GM23338 (cell line): ENCODE data around the gene KRTAP10-10. TPM values are rescaled to one million over a fixed set of nuclear protein-coding genes. Genes with fewer than 3 reads are reported as not detected.

Experiments
- ATAC-seq: fragments of 200-7000 bp; cut with Tn5 transposase; 3 replicates; pipeline ENCODE4 v1.9.1; 2020
- DNase-seq: peaks from one replicate; pipeline ENCODE4 v3.0.0-alpha.2; 2015; ENCODE audit warnings: low spot score
- H2AFZ ChIP-seq: fragments of 200-600 bp; sonication (generic); 2 replicates; pipeline ENCODE4 v1.8.0; 2016; ENCODE audit warnings: antibody characterized with exemption, mild to moderate bottlenecking, moderate library complexity
- H3F3A ChIP-seq: fragments of 200-600 bp; sonication (generic); replicated peaks from 2 replicates; pipeline ENCODE4 v1.8.0; 2017; ENCODE audit warnings: antibody characterized with exemption, mixed run types, low read depth
- H3K27ac ChIP-seq: fragments of 200-600 bp; sonication (generic); 2 replicates; pipeline ENCODE4 v1.6.1; 2016; ENCODE audit warnings: low read depth
- H3K27me3 ChIP-seq: fragments of 200-600 bp; sonication (generic); 2 replicates; pipeline ENCODE4 v1.8.0; 2016; ENCODE audit warnings: mild to moderate bottlenecking, mixed run types, moderate library complexity; ENCODE audit not compliant: insufficient read depth
- H3K36me3 ChIP-seq: fragments of 200-600 bp; sonication (generic); 2 replicates; pipeline ENCODE4 v1.8.0; 2016; ENCODE audit warnings: mild to moderate bottlenecking; ENCODE audit not compliant: insufficient read depth
- H3K4me1 ChIP-seq: fragments of 200-600 bp; sonication (generic); 2 replicates; pipeline ENCODE4 v1.8.0; 2016; ENCODE audit warnings: mild to moderate bottlenecking, moderate library complexity; ENCODE audit not compliant: insufficient read depth
- H3K4me2 ChIP-seq: fragments of 200-600 bp; sonication (generic); 2 replicates; pipeline ENCODE4 v1.7.1; 2017; ENCODE audit warnings: mixed run types
- H3K4me3 ChIP-seq: fragments of 200-600 bp; sonication (generic); 2 replicates; pipeline ENCODE4 v1.6.1; 2016; ENCODE audit warnings: mixed run types
- H3K79me2 ChIP-seq: fragments of 200-600 bp; sonication (generic); replicated peaks from 2 replicates; pipeline ENCODE4 v1.8.0; 2017; ENCODE audit warnings: mild to moderate bottlenecking; ENCODE audit not compliant: insufficient read depth
- H3K9me2 ChIP-seq: fragments of 200-600 bp; sonication (generic); 2 replicates; pipeline ENCODE4 v1.8.0; 2017; ENCODE audit not compliant: insufficient read depth
- H4K20me1 ChIP-seq: fragments of 200-600 bp; sonication (generic); replicated peaks from 2 replicates; pipeline ENCODE4 v1.8.0; 2017; ENCODE audit warnings: mild to moderate bottlenecking; ENCODE audit not compliant: insufficient read depth
- H3K27ac Mint-ChIP-seq: 2 replicates; pipeline ENCODE4 v1.8.0; 2020; ENCODE audit warnings: inconsistent platforms, mild to moderate bottlenecking, moderate library complexity, mixed read lengths
- H3K27me3 Mint-ChIP-seq: 3 replicates; pipeline ENCODE4 v1.8.0; 2022; ENCODE audit warnings: low read depth, mild to moderate bottlenecking, moderate library complexity, mixed read lengths, inconsistent platforms; ENCODE audit not compliant: insufficient read depth, poor library complexity
- H3K36me3 Mint-ChIP-seq: 3 replicates; pipeline ENCODE4 v1.8.0; 2021; ENCODE audit warnings: low read depth, mild to moderate bottlenecking, inconsistent platforms, moderate library complexity, mixed read lengths
- H3K4me1 Mint-ChIP-seq: 3 replicates; pipeline ENCODE4 v1.8.0; 2020; ENCODE audit warnings: mild to moderate bottlenecking, inconsistent platforms, mixed read lengths
- H3K4me3 Mint-ChIP-seq: 3 replicates; pipeline ENCODE4 v1.8.0; 2021; ENCODE audit warnings: moderate library complexity, mild to moderate bottlenecking, inconsistent platforms, mixed read lengths
- H3K9me3 Mint-ChIP-seq: 3 replicates; pipeline ENCODE4 v1.8.0; 2020; ENCODE audit warnings: moderate library complexity, mild to moderate bottlenecking, inconsistent platforms, mixed read lengths
- CREB1 ChIP-seq: fragments of 250-450 bp; sonication (Bioruptor Pico); IDR thresholded peaks from 2 replicates; pipeline ENCODE4 v1.5.0; 2020; ENCODE audit warnings: low read depth, mild to moderate bottlenecking, moderate library complexity
- EZH2phosphoT487 ChIP-seq: fragments of 200-600 bp; sonication (generic); IDR thresholded peaks from one replicate; pipeline ENCODE4 v1.8.1; 2018; ENCODE audit warnings: antibody characterized with exemption; ENCODE audit not compliant: unreplicated experiment
- JUNB ChIP-seq: IDR thresholded peaks from one replicate; pipeline ENCODE4 v1.6.1; 2016; ENCODE audit warnings: antibody characterized with exemption; ENCODE audit not compliant: unreplicated experiment
- NANOG ChIP-seq: IDR thresholded peaks from 2 replicates; pipeline ENCODE4 v1.6.1; 2016; ENCODE audit warnings: antibody characterized with exemption, borderline replicate concordance
- POLR2AphosphoS5 ChIP-seq: IDR thresholded peaks from 2 replicates; pipeline ENCODE4 v1.6.1; 2016; ENCODE audit warnings: antibody characterized with exemption, low read depth
- STAT1 ChIP-seq: IDR thresholded peaks from one replicate; pipeline ENCODE4 v1.6.1; 2016; ENCODE audit warnings: antibody characterized with exemption; ENCODE audit not compliant: unreplicated experiment
- ZNF114 ChIP-seq: fragments of 250-450 bp; sonication (Bioruptor Pico); IDR thresholded peaks from 2 replicates; pipeline ENCODE4 v1.5.0; 2020; ENCODE audit warnings: mild to moderate bottlenecking, moderate library complexity
- ZNF331 ChIP-seq: fragments of 250-450 bp; sonication (Bioruptor Pico); IDR thresholded peaks from 2 replicates; pipeline ENCODE4 v1.5.0; 2020; ENCODE audit warnings: low read depth, mild to moderate bottlenecking, moderate library complexity
- polyA plus RNA-seq: library from polyadenylated mRNA; unstranded; fragments of >200 nt; fragmentation: Nextera tagmentation; extraction: Ambion mirVana; gene quantifications from 2 replicates; pipeline ENCODE4 v1.2.1, GENCODE V29; 2016
- total RNA-seq: library from RNA; depleted of rRNA; stranded (reverse); fragments of >200 nt; shearing (Covaris generic); gene quantifications from 2 replicates; pipeline ENCODE4 v1.2.3, GENCODE V29; 2014
- TF ChIP-seq, protein P1 (sequence below): fragments of 250-450 bp; sonication (Bioruptor Pico); IDR thresholded peaks from 2 replicates; pipeline ENCODE4 v1.5.0; 2020; ENCODE audit warnings: mild to moderate bottlenecking, moderate library complexity
- TF ChIP-seq, protein P2 (sequence below): IDR thresholded peaks from one replicate; pipeline ENCODE4 v1.6.1; 2018; ENCODE audit warnings: antibody characterized with exemption; ENCODE audit not compliant: unreplicated experiment

Gene KRTAP10-10
- total and polyA plus RNA-seq, 2 experiments from 2014 or later, result not detected

DNA sequence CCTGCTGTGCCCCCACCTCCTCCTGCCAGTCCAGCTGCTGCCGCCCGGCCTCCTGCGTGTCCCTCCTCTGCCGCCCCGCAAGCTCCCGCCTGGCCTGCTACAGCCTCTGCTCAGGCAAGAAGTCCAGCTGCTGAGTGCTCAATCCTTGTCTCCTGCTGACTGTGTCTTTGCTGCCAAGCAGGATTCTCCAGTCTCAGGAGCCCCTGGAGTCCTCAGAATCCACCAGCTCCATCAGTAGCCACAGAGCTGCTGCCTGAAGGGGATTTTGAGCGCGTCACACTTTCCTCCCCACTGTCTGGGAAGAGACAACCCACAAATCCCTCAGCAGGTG is 10.0 kb downstream of the KRTAP10-10 start:
- Mint-ChIP-seq H3K9me3 (peaks cover 16% of the 10 kb centered on the region), H3K4me3 (no peak overlapping the region), H3K27ac (no peak overlapping the region), H3K4me1 (peaks cover 10% of the 10 kb centered on the region), H3K27me3 (peaks cover 9% of the 10 kb centered on the region), H3K36me3 (peaks cover 8% of the 10 kb centered on the region; the same call in 1 of the 3 replicates)
- H3K4me3 ChIP-seq, result no peak overlapping the region
- H3K36me3 ChIP-seq, result no peaks in the 10 kb centered on the region
- no peaks in the 10 kb centered on the region for H3K9me2 ChIP-seq
- DNase-seq, result no peak
- ATAC-seq, result peak; percentile 42
- no peak overlapping the region for H3K4me2 ChIP-seq
- no peak overlapping the region for H3K27ac ChIP-seq
- no peaks in the 10 kb centered on the region for H3K27me3 ChIP-seq
- no peaks in the 10 kb centered on the region for H3K79me2 ChIP-seq
- no peaks in the 10 kb centered on the region for H4K20me1 ChIP-seq
- H2AFZ ChIP-seq, result no peak overlapping the region
- no peaks in the 10 kb centered on the region for H3K4me1 ChIP-seq
- no peaks in the 10 kb centered on the region for H3F3A ChIP-seq
- TF ChIP-seq EZH2phosphoT487 (no peak), JUNB (no peak), POLR2AphosphoS5 (no peak), STAT1 (no peak), ZNF114 (no peak), ZNF331 (CRISPR knock-in tag) (no peak), CREB1 (no peak), NANOG (no peak)
- TF ChIP-seq, protein P1, sequence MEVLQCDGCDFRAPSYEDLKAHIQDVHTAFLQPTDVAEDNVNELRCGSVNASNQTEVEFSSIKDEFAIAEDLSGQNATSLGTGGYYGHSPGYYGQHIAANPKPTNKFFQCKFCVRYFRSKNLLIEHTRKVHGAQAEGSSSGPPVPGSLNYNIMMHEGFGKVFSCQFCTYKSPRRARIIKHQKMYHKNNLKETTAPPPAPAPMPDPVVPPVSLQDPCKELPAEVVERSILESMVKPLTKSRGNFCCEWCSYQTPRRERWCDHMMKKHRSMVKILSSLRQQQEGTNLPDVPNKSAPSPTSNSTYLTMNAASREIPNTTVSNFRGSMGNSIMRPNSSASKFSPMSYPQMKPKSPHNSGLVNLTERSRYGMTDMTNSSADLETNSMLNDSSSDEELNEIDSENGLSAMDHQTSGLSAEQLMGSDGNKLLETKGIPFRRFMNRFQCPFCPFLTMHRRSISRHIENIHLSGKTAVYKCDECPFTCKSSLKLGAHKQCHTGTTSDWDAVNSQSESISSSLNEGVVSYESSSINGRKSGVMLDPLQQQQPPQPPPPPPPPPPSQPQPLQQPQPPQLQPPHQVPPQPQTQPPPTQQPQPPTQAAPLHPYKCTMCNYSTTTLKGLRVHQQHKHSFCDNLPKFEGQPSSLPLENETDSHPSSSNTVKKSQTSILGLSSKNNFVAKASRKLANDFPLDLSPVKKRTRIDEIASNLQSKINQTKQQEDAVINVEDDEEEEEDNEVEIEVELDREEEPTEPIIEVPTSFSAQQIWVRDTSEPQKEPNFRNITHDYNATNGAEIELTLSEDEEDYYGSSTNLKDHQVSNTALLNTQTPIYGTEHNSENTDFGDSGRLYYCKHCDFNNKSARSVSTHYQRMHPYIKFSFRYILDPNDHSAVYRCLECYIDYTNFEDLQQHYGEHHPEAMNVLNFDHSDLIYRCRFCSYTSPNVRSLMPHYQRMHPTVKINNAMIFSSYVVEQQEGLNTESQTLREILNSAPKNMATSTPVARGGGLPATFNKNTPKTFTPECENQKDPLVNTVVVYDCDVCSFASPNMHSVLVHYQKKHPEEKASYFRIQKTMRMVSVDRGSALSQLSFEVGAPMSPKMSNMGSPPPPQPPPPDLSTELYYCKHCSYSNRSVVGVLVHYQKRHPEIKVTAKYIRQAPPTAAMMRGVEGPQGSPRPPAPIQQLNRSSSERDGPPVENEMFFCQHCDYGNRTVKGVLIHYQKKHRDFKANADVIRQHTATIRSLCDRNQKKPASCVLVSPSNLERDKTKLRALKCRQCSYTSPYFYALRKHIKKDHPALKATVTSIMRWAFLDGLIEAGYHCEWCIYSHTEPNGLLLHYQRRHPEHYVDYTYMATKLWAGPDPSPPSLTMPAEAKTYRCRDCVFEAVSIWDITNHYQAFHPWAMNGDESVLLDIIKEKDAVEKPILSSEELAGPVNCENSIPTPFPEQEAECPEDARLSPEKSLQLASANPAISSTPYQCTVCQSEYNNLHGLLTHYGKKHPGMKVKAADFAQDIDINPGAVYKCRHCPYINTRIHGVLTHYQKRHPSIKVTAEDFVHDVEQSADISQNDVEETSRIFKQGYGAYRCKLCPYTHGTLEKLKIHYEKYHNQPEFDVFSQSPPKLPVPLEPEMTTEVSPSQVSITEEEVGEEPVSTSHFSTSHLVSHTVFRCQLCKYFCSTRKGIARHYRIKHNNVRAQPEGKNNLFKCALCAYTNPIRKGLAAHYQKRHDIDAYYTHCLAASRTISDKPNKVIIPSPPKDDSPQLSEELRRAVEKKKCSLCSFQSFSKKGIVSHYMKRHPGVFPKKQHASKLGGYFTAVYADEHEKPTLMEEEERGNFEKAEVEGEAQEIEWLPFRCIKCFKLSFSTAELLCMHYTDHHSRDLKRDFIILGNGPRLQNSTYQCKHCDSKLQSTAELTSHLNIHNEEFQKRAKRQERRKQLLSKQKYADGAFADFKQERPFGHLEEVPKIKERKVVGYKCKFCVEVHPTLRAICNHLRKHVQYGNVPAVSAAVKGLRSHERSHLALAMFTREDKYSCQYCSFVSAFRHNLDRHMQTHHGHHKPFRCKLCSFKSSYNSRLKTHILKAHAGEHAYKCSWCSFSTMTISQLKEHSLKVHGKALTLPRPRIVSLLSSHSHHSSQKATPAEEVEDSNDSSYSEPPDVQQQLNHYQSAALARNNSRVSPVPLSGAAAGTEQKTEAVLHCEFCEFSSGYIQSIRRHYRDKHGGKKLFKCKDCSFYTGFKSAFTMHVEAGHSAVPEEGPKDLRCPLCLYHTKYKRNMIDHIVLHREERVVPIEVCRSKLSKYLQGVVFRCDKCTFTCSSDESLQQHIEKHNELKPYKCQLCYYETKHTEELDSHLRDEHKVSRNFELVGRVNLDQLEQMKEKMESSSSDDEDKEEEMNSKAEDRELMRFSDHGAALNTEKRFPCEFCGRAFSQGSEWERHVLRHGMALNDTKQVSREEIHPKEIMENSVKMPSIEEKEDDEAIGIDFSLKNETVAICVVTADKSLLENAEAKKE (CRISPR knock-in tag), result no peak
- TF ChIP-seq, protein P2, sequence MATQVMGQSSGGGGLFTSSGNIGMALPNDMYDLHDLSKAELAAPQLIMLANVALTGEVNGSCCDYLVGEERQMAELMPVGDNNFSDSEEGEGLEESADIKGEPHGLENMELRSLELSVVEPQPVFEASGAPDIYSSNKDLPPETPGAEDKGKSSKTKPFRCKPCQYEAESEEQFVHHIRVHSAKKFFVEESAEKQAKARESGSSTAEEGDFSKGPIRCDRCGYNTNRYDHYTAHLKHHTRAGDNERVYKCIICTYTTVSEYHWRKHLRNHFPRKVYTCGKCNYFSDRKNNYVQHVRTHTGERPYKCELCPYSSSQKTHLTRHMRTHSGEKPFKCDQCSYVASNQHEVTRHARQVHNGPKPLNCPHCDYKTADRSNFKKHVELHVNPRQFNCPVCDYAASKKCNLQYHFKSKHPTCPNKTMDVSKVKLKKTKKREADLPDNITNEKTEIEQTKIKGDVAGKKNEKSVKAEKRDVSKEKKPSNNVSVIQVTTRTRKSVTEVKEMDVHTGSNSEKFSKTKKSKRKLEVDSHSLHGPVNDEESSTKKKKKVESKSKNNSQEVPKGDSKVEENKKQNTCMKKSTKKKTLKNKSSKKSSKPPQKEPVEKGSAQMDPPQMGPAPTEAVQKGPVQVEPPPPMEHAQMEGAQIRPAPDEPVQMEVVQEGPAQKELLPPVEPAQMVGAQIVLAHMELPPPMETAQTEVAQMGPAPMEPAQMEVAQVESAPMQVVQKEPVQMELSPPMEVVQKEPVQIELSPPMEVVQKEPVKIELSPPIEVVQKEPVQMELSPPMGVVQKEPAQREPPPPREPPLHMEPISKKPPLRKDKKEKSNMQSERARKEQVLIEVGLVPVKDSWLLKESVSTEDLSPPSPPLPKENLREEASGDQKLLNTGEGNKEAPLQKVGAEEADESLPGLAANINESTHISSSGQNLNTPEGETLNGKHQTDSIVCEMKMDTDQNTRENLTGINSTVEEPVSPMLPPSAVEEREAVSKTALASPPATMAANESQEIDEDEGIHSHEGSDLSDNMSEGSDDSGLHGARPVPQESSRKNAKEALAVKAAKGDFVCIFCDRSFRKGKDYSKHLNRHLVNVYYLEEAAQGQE, result no peak
